Islet precursor cell (in vitro differentiated cells): ENCODE data around the gene RAB4B.
A peak's percentile ranks its signal among the peaks of the same experiment; 100 is the strongest.
"Not testable (repeated sequence)": the region's sequence is repeated elsewhere in the genome, so short reads cannot be mapped to it uniquely, and the experiment has no call there.

ENCODE experiments used
- DNase-seq: peaks from one replicate; pipeline ENCODE4 v3.0.0-alpha.2; 2018

Gene RAB4B

DNA sequence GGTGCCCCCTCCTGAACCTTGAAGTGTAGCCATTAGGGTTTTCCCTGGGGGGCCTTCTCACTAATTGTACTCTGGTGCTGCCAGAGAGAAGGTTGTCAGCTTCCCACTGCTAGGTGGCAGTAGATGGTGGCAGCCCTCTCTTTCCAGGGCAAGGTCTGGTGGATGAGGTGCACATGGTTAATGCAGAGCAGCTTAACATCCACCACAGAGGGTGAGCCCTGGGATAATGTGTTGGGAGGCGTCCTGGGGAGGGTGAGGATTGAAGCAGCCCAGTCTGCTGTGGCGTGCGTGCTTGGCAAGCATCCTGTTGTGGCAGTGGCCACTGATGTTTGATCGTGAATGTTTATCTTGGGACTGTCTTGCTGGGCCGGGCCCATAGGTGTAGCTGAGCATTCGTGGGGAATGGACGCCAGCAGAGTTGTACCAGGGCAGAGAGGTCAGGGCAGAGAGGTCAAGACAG is 26.8 kb downstream of the RAB4B start:
- DNase-seq, result no peak

DNA sequence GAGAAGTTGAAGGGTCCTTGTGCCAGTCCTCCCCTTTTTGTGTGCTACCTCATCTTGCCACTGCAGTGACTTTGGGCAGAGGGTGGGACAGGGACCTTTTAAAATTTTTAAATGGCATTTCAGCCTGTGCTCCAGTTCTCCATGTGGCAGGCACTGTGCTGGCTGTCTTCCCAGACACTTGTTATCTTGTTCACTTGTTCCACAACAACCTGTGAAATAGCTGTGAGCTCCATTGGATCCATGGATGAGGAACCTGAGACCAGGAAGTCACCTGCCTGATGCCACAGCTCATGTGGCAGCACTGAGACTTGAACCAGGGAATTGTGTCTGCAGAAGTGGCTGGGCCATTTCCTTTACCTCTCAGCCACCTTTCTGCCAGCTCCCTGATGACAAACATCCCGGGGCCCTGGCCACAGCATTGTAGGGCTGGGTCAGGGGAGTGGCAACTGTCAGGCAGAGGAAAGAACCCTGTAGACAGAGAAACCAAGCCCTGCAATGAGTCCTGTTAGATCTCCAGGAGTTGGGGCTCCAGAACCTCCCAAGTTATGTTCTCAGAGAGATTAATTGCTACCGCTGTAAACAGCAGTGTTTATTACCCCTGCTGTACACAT is 27.3 kb downstream of the RAB4B start:
- no peak for DNase-seq

DNA sequence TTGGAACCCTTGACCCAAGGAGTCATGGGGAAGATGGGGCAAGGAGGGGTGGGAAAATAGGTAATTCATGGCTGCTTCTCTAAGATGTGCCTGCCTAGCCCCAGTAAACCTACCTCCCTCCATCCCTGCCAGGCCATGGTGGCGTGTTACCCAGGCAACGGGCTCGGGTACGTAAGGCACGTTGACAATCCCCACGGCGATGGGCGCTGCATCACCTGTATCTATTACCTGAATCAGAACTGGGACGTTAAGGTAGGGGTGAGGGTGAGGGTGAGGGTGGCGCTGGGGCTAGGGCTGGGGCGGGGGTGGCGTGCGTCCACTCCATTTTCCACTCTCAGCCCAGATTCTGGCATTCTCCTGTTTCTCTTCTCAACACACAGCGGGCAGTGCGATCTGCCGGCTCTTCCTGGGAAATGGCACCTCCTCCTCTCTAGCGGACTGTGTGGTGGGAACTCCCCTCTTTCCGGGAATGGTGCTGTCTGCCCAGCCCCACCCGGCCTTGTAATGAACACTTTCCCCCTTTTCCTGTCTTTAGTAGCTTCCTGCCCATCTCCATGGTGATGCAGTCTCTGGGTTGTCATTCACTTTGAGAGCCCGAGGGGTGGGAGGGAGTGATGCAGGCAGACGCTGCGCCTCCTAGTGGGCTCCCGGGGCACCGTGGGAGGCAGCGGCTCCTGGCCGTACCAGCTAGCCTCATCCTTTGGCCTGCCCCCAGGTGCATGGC is 28.5 kb downstream of the RAB4B start:
- DNase-seq, result peak; percentile 99

DNA sequence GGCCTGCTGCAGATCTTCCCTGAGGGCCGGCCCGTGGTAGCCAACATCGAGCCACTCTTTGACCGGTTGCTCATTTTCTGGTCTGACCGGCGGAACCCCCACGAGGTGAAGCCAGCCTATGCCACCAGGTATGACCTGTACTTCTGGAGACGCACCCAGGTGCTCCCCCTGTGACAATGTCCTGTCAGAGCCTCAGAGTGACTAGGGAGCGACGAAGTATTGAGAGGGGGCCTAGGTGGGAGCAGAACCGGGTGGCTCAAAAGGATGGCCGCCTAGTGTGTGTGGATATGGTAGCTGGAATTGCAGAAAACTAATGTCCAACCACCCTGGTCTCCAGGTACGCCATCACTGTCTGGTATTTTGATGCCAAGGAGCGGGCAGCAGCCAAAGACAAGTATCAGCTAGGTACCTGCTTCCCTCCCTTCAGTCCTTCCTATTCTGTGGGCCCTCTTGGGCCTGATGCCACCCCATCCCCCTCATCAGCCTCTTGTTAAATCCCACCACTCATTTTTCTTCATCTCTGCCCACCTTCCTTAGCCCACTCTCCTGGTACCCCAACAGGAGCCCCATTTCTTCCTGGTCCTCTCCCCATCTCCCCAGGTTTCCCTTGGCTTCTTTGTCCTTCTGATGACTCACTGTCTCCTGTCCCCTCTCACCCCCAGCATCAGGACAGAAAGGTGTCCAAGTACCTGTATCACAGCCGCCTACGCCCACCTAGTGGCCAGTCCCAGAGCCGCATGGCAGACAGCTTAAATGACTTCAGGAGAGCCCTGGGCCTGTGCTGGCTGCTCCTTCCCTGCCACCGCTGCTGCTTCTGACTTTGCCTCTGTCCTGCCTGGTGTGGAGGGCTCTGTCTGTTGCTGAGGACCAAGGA is 29.3 kb downstream of the RAB4B start:
- DNase-seq, result peak; percentile 87

DNA sequence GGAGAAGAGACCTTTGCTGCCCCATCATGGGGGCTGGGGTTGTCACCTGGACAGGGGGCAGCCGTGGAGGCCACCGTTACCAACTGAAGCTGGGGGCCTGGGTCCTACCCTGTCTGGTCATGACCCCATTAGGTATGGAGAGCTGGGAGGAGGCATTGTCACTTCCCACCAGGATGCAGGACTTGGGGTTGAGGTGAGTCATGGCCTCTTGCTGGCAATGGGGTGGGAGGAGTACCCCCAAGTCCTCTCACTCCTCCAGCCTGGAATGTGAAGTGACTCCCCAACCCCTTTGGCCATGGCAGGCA is 29.9 kb downstream of the RAB4B start:
- DNase-seq, result no peak

DNA sequence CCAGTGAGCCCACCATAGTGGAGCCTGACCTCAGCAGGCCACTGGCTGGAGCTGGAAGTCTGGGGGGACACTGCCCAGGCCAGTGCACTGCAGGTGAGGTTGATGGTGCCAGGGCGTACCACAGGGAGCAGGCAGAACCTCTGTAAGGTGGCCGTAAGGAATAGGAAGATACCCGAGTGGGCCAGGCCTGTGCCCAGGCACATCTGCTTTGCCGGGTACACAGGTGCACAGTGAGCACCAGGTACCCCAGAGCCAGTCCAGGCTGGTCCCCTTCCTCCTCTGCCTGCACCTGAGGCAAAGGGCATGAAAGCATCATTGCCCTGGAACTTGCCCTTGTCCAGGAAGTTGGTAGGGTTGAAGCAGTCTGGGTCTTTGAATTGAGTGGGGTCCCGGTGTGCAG is 30.4 kb downstream of the RAB4B start:
- DNase-seq, result no peak

DNA sequence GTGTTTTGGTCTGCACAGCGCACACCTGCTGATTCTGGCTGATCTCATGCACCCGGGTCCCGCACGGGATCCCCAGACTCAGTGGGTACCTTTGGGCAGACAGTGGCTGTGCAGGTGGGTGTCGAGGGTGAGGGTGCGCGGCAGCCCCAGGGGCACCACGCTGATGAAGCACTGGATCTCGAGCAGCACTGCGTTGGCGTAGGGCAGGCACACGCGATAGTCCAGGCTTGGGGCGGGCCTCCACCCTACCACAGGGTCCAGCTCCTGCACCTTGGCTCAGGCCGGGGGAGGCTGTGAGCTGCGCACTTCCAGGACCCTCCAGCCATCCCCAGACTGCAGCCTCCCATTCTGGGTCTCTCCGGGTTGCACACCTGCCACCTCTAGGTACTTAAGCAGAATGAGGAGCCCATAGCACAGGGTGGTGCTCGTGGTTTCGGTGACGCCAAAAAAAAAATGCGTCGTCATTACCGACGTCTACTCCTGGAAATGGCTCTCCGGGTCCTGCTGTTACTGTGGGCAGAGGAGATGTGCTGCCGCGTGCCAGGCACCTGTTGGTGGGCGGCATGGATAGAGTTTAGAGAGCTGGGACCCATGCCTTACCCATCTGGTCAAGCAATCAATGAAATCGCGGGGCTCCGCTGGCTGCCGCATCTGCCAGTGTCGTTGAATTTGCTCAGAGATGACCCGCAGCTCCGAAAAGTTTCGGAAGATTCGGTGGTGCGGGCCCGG is 31.5 kb downstream of the RAB4B start:
- DNase-seq, result no peak

DNA sequence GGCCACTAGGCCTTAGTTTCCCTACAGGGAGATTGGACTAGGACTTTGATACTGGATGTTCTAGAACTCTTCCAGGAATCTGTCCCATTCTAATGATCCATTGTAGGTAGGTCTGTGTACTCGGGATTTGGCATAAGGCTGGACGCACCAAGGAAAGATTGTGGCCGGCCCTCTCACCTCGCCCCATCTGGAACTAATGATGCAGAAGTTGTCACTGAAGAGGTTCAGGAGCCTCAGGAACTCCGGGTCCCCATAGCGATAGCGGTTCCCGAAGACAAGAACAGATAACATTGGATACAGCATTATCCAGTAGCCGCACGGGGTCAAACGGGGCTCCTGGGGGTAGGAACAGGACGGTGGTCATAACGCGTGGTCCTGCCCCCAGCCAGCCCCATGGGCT is 32.1 kb downstream of the RAB4B start:
- no peak for DNase-seq

DNA sequence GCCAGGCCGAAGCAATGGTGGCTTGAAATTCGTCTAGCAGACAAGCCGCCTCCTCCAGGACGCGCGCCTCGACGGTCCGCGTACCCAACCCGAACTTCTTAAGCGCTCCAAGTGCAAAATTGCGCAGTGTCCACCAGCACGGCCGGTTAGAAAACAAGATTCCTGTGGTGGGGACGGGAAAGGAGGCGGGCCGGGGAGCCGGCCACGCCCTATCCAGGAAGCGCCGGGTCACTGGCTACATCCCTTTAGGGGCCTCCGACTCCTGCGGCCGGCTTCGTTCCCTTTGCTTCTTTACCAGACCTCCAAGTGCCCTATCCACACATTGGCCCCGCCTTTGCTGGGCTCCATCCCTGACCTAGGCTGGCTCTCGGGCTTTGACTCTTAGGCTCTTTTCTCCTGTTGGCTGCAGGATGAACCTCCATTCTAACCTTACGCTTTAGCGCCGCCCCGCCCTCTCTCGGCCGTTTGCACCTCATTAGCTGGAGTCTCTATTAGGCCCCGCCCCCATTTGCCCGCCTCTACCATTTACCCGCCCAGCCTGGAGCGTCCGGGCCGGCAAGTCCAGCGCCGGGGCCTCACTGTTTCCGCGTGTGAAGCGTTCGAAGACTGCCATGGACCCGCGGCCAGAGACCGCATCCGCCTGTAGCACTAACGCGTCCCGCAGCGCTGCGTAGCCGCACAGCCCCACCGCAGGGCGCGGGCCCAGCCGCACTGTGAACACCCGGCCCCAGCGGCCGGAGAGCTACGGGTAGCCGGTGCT is 32.8 kb downstream of the RAB4B start:
- peak; percentile 97 for DNase-seq

DNA sequence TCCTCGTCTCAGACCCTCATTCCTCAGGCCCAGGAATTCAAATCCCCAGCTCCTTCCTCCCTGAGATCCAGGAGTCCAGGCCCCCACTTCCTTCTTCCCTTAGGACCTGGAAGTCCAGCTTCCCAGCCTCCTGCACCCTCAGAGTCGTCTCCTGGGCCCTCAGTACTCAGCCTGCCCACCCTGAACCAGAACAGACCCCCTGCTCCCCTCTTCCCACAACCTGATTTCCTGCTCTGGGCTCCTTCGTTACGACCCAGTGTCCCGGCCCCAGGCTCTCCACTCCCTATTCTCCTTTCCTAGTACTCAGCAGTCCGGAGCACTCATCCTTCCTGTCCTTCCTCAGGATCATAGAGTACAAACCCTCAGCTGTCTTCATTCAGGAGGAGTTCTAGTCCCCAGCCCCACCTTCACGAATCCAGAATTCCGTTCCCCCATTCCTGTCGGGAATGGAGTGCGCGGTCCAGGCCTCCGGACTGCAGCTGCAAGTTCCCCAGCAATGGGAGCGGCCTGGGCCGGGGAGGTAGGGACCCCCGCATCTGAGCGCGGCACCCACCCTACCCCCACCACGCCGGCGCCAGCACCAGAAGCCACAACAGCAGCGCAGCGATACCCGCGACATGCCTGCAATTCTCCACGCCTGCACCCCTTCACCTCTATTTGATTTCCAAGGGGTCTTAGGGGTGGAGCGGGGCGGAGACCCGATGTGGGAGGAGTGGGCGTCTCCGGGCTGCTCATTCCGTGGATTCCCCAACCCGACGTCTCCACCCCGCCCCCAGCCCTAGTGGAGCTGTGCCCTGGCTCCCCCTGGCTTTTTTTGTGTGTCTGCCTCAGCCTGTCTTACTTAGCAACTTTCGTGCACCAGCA is 33.7 kb downstream of the RAB4B start:
- no peak for DNase-seq

DNA sequence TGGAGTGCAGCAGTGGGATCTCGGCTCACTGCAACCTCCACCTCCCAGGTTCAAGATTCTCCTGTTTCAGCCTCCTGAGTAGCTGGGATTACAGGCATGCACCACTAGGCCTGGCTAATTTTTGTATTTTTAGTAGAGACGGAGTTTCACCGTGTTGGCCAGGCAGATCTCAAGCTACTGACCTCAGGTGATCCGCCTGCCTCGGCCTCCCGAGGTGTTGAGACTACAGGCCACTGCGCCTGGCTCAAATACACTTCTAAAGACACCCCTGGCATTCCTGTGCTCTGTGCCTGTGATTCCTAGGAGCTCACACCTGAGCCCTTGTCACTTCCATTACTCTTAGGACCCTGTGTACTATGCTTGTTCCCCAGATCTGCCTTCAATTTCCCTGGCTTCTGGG is 34.5 kb downstream of the RAB4B start:
- not testable (repeated sequence) for DNase-seq

DNA sequence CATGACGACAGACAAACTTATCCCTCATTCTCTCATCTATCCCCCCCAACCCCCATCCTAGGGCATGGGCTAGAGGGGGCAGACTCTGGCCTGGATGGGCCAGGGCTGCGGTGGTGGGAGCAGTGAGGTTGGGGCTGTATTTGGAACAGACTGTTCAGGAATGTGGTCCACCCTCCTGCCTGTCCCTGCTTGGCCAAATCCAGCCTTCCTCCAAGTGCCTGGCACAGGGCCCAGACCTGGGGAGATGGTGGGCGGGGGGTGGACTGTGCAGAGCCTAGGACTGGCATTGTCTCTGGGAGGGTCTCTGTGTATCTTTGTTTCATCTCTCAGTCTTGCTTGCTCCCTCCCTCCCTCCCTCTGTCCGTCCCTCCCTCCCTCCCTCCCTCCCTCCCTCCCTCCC is 35.1 kb downstream of the RAB4B start:
- no peak for DNase-seq

DNA sequence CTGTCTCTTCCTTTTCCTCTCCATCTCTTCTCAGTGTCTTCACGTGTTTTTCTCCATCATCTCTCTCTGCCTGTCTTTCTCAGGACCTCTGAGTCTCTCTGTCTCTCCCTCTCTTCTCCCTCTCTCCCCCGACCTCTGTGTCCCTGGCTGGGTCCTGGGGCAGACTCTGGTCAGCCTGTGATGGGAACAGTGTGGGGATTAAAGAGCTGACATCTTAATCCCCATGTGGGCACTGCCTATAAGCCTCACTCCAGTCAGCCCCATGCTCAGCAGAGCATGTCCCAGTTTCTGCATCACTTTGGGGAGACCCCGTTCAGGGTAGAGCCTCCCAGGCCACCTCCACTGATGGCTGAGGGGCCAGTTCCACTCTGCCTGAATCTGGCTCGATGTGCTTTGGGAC is 37.2 kb downstream of the RAB4B start:
- DNase-seq, result no peak

DNA sequence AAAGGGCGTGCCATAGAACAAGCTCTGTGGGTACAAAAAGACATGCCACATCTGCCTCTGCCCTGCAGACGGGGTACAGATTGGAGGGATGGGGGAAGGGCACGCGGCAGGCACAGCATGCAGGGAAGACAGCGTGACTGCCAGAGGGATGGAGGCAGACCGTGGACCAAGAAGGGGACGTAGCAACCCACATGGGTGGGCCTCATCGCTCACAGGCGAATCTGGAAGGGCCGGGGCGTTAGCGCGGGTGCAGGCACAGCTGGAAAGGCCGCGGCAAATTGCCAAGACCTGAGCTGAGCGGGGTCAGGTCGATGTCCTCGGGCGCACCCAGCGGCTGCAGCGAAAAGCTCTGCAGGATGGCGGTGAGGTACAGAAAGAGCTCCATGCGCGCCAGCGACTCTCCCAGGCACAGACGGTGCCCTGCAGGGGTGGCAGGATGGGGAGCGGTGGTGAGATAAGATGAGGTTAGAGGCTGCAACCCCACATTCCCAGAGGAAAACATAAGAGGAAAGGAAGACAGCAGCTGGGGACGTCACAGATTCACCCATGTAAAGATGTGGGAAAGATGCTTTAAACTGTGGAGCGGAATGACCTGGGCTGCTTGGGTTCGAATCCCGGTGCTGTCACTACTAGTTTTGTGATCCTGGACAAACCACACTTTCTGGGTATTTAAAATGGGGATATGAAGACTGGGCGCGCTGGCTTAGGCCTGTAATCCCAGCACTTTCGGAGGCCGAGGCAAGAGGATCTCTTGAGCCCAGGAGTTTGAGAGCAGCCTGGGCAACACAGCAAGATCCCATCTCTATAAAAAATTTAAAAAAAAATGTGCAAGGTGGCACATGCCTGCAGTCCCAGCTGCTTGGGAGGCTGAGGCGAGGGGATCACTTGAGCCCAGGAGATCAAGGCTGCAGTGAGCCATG is 40.7 kb downstream of the RAB4B start:
- peak; percentile 74 for DNase-seq

DNA sequence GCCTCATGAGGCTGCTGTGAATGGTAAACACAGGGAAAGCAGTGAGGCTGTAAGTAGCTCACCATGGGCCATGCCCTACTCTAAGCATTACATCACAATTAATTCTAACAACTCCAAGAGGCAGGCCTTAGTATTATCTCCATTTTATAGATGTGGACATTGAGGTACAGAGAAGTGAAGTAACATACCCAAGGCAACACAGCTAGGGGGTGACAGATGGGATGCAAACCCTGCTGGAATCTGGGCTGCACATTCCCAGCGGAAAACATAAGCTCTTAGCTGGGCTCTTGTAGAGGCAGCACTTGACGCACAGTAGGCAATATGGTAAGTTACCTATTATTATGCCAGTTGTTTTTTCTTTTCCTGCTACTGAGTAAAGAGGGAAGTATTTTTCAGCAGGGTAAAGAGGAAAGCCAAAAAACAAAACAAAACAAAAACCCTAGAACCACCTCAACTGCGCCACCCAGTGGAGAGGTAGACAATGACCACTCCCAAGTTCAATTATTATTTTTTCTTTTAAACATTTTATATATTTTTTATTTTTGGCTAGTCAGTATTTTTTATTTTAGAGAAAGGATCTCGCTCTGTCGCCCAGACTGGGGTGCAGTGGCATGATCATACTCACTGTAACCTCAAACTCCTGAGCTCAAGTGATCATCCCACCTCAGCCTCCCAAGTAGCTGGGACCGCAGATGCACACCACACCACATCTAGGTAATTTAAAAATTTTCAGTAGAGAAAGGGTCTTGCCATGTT is 41.6 kb downstream of the RAB4B start:
- DNase-seq, result not testable (repeated sequence)

DNA sequence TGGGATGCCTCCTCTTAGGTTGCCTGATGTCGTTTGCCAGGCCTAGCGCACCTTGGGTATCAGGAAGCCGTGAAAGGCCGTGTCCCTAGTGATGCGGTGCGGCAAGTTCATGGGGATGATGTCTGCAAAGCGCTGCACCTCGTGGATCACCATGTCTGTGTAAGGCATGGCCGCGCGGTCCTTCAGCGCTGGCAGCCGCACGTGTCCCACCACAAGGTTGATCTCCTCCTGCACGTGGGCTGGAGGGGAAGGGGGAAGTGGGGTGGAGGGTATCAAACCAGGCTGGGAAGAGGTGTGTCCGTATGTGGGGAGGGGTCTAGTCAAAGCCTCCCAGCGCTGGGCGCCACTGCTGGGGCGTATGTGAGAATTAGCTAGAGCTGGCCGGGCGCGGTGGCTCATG is 44.1 kb downstream of the RAB4B start:
- no peak for DNase-seq

DNA sequence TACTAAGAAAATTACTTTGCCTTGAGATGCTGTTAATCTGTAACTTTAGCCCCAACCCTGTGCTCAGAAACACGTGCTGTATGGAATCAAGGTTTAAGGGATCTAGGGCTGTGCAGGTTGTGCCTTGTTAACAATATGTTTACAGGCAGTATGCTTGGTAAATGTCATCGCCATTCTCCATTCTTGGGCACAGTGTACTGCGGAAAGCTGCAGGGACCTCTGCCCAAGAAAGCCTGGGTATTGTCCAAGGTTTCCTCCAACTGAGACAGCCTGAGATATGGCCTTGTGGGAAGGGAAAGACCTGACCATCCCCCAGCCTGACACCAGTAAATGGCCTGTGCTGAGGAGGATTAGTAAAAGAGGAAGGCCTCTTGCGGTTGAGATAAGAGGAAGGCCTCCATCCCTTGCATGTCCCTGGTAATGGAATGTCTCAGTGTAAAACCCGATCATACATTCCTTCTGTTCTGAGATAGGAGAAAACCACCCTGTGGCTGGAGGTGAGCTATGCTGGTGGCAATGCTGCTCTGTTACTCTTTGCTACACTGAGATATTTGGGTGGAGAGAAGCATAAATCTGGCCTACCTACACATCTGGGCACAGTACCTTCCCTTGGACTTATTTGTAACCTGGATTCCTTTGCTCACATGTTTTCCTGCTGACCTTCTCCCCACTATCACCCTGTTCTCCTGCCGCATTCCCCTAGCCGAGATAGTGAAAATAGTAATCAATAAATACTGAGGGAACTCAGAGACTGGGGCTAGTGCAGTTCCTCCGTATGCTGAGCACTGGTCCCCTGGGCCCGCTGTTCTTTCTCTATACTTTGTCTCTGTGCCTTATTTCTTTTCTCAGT is 44.9 kb downstream of the RAB4B start:
- DNase-seq, result peak; percentile 86

DNA sequence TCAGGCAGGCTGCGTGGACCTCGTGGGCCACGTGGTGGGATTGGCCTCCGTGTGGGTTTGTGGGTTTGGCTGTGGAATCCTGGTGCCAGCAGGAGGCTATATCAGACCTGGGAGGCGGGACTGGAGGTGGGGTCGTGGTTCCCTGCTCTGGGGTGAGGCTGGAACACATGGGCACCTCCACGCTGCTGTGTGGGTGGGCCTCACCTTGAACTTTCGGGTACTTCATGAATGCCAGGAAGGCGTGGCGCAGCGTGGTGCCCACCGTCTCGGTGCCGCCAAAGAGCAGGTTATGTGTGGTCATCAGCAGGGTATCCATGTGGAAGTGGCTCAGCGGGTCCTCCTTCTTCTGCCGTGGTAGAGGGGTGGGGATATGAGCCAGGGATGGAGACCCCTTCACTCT is 46.9 kb downstream of the RAB4B start:
- DNase-seq, result peak; percentile 18
